Epithelial cell of prostate (primary cell): ENCODE results near the gene RASAL2.
"Not testable (repeated sequence)": the region's sequence is repeated elsewhere in the genome, so short reads cannot be mapped to it uniquely, and the experiment has no call there.

Source experiments
- DNase-seq: peaks from one replicate; pipeline ENCODE4 v3.0.0-alpha.2; 2011; ENCODE audit warnings: low read depth, low spot score
- H3K27ac ChIP-seq: fragments of 450-650 bp; 2 replicates; pipeline ENCODE4 v1.5.1; 2017; ENCODE audit warnings: mild to moderate bottlenecking

Gene RASAL2

GRCh38 chr1:178150610-178151009, 56.7 kb downstream of the RASAL2 start:
- DNase-seq: no peak
- peak overlapping the region; percentile 71 for H3K27ac ChIP-seq

DNA sequence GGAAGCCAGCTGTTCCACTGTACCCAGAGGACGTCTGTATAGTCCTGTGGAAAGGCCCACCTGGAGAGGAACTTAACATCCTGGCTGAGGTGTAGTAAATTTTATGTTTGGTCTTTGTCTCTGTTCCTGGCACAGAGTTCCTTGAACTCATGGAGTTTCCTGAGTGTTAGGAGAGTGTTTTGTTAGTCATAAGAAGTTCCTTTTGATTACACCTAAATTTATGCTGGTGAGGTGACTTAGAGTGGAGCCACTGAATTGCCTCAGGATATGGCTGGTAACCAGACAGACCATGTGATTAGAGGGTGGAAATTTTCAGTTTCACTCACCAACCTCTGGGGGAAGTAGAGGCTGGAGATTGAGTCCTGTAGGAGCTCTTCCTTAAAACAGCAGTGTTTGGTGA, 57.9 kb downstream of the RASAL2 start:
- peak; percentile 45 for DNase-seq
- H3K27ac ChIP-seq: peak overlapping the region; percentile 71

GRCh38 chr1:178155481-178156255, 61.8 kb downstream of the RASAL2 start:
- peak overlapping the region; percentile 7 for H3K27ac ChIP-seq
- no peak for DNase-seq

GRCh38 chr1:178160736-178161475, 67.0 kb downstream of the RASAL2 start:
- no peak for DNase-seq
- H3K27ac ChIP-seq: no peak overlapping the region

DNA sequence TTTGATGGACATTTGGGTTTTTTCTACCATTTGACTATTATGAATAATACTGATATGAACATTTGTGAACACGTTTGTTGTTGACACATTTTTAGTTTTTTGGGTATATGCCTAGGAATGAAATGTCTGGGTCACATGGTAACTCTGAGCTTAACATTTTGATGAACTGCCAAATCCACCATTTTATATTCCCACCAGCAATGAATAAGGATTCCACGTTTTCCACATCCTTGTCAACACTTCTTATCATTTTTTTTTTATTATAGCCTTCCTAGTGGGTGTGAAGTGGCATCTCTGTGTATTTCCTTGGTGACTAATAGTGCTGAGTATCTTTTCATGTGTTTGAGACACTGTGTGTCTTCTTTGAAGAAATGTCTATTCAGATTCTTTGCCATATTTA, 67.6 kb downstream of the RASAL2 start:
- DNase-seq: no peak

GRCh38 chr1:178165196-178165595, 71.3 kb downstream of the RASAL2 start:
- DNase-seq: no peak
- no peak overlapping the region for H3K27ac ChIP-seq

More for the DNA sequence above, 67.6 kb downstream of the RASAL2 start:
- H3K27ac ChIP-seq: no peak overlapping the region

- DNase-seq: no peak
- no peak overlapping the region for H3K27ac ChIP-seq
Measured at GRCh38 chr1:178166429-178167024, 72.6 kb downstream of the RASAL2 start.

DNA sequence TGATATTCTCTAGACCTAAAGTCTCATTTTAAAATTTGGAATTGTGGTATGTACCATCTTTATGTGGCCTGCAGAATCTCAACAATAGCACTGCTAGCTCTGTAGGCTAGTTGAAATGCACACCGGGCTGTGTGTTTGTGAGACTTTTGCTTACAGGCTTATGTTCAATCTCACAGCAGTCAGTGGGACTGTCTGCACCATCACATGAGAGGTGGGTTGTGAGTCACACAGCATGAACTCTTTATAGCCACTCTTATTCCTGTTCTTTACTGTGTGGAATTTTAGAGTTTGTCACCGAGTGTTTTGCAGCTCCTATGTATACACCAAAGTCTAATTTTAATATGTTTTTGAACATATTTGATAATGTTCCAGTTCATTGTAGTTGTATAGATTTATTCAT, 74.6 kb downstream of the RASAL2 start:
- DNase-seq: no peak

DNA sequence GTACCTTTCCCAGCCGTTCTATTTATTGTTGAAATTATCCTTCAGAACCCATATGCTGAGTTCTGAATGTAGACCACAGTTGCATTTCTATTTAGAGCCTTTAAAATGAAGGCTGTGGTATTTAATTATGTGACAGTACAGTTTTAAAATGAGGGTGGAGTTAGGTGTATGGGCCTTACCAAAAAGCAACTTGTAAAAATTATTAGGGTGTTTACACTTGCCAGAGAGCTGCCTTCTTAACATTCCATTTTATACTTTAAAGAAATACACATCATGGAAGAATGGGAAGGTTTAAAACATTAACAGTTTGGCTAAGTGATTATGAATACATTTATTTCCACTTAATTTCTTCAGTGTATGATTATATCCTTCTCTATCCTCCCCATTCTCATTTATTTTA, 75.7 kb downstream of the RASAL2 start:
- H3K27ac ChIP-seq: no peak overlapping the region
- DNase-seq: no peak

More for the DNA sequence above, 74.6 kb downstream of the RASAL2 start:
- no peak overlapping the region for H3K27ac ChIP-seq

DNA sequence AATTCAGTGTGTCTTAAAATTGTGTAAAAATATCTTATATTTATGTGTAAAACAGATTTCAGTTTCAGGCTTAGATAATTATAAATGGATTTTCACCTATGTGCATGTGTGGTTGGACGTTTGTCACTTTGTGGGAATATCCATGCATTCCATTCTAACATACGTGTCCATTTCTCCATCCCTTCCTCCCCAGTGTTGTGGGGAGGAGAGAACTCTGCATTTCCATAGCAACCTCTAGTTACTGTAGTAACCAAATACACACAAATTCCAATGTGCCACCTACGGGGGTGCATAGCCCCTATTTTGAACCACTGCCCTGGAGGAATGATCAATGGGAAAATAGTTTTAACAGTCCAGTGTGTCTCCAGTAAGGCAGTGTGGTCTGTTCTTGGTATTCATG, 79.0 kb downstream of the RASAL2 start:
- no peak for DNase-seq
- H3K27ac ChIP-seq: no peak overlapping the region

DNA sequence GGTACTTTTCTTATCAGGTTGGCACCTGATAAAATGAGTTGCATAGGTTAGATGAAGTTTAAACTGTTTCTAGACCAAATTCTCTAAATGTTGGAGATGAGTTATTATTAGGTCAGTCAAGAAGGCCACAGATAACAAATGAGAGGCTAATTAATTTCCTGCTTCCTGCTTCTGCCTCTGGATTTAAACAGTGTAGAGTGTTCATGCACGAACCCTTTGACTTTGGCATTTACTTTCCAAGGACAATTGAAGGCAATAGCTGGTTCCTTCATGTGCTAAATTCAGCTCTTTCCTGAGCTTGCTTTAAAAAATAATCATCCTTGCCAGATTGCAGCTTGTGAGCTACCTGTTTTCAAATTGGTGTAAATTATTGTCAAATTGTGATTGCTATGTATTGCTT, 80.6 kb downstream of the RASAL2 start:
- no peak for DNase-seq
- no peak overlapping the region for H3K27ac ChIP-seq

- H3K27ac ChIP-seq: no peak overlapping the region
- DNase-seq: no peak
Measured at GRCh38 chr1:178180405-178180804, 86.5 kb downstream of the RASAL2 start.

DNA sequence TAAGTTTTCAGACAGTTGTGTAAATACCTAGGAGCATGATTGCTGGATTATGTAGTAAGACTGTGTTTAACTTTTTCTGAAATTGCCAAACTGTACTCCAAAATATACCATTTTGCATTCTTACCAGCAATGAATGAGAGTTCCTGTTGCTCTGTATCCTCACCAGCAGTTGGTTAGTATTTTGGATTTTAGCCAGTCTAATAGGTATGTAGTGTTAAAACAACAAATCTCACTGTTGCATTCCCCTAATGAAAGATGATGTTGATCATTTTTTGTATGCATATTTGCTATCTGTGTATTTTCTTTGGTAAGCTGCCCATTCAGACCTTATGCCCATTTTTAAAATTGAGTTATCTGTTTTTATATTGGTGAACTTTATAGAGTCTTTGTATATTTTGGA, 89.9 kb downstream of the RASAL2 start:
- no peak overlapping the region for H3K27ac ChIP-seq
- no peak for DNase-seq

DNA sequence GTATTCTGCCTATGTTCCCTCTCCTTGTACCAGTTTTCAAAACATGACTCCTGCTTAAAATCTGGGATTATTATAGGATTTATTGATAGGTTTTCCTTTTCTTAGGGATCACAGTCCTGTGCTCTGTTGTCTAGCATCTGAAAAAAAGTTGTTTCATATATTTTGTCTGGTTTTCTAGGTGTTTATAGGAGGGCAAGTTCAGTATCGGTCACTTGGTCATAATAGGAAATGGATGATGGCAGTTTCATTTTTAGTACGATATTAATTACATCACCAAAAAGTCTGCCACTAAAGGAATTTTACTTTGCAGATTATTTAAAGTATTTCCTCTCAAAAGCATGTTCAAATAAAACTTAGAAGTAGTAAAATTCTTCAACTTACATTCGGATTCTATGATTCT, 94.4 kb downstream of the RASAL2 start:
- no peak overlapping the region for H3K27ac ChIP-seq
- DNase-seq: no peak

DNA sequence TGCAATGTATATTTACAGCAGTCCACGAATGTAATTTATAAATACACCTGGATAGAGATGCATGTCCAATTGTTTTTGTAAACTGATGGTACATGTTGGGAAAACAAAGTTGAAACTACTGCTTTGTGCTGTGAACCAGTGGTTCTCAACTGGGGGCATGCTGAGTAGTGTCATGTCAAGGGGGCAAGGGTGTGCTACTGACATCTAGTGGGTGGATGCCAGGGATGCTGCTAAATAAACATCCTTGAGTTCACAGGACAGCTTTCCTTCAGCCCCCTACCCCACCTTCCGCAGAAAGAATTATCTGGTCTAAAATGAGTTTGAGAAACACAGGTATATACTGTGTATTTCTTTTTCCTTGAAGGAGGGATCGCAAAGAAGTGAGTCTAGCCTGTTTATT, 95.9 kb downstream of the RASAL2 start:
- DNase-seq: no peak
- H3K27ac ChIP-seq: no peak overlapping the region

DNA sequence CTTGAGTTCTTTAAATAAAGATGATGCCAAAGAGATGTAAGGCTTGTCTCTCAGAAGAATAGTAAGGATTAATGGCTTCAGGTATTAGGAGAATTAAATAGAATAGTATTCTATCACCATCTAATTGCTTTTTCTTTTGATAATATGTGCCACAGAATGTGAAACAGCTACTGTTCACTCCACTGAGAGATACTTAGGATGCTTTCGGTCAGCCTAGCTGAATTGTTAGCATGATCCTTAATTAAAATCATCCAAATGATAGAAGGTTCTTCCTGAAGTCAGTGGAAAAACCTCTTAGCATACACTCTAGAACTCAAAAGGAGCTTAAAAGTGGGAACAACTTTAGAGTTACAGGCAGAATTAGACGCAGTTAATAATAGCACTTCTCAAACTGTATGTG, 97.0 kb downstream of the RASAL2 start:
- no peak overlapping the region for H3K27ac ChIP-seq
- DNase-seq: no peak

- H3K27ac ChIP-seq: peak overlapping the region; percentile 48
- DNase-seq: peak; percentile 48
Measured at GRCh38 chr1:178192686-178193085, 98.8 kb downstream of the RASAL2 start.

DNA sequence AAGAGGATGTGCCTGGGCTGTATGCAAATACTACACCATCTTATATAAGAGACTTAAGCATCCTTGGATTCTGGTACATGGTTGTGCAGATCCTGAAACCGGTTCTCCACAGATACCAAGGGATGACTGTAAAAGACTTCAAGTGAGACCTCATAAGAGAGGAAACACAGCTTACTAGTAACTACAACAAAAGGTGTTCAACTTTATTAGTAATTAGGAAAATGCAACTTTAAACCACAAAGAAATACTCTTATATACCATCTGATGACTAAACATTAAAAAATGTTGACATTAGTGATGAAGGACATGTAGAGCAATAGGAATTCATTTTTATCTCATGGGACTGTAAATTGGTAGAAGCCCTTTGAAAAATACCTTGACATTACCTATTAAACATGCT, 102.7 kb downstream of the RASAL2 start:
- no peak overlapping the region for H3K27ac ChIP-seq
- no peak for DNase-seq

DNA sequence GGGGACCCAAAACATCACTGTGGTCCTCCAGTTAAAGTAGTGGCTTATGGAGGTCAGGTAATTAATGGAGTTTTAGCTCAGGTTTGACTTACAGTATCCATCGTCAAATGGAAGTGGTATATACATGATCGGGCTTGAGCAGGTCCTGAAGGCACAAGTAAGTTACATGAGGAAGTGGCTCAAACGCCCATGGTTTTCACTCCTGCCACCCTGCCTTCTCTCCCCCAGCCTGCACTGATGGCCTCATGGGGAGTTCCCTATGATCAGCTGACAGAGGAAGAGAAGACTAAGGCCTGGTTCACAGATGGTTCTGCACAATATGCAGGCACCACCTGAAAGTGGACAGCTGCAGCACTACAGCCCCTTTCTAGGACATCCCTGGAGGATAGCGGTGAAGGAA, 108.2 kb downstream of the RASAL2 start:
- H3K27ac ChIP-seq, DNase-seq: not testable (repeated sequence)

- not testable (repeated sequence) for DNase-seq, H3K27ac ChIP-seq
Measured at GRCh38 chr1:178202546-178202945, 108.6 kb downstream of the RASAL2 start.

DNA sequence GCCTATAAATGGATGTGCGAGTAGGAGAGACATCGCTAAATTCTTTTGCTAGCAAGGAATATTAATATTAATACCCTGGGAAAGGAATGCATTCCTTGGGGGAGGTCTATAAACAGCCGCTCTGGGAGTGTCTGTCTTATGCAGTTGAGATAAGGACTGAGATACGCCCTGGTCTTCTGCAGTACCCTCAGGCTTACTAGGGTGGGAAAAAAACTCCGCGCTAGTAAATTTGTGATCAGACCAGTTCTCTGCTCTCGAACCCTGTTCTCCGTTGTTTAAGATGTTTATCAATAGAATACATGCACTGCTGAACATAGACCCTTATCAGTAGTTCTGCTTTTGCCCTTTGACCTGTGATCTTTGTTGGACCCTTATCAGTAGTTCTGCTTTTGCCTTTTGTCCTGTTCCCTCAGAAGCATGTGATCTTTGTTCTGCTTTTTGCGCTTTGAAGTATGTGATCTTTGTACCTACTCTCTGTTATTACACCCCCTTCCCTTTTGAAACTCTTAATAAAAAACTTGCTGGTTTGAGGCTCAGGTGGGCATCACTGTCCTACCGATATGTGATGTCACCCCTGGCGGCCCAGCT, 114.5 kb downstream of the RASAL2 start:
- not testable (repeated sequence) for DNase-seq, H3K27ac ChIP-seq
